GM19438 (cell line): ENCODE measurements around the gene UBR4.
"Not testable (repeated sequence)": the region's sequence is repeated elsewhere in the genome, so short reads cannot be mapped to it uniquely, and the experiment has no call there.

ENCODE experiments used
- ATAC-seq: cut with Tn5 transposase; IDR thresholded peaks from one replicate; pipeline ENCODE4 v1.9.1; 2021; ENCODE audit warnings: low read depth; ENCODE audit not compliant: unreplicated experiment

Gene UBR4

GRCh38 chr1:19220080-19220846, 10.2 kb upstream of the UBR4 start:
- no peak for ATAC-seq

GRCh38 chr1:19219451-19219850, 9.4 kb upstream of the UBR4 start:
- ATAC-seq = no peak

DNA sequence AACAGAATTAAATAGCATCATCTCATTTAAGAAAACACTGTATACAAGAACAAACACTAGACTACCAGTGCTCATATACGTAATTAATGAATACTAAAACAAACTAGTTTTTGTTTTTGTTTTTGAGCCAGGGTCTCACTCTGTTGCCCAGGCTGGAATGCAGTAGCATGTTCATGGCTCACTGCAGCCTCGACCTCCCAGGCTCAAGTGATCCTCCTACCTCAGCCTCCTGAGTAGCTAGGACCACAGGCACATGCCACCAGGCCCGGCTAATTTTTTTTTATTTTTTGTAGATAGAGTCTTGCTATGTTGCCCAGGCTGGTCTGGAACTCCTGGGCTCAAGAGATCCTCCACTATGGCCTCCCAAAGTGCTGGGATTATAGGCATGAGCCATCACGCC, 6.5 kb upstream of the UBR4 start:
- ATAC-seq = not testable (repeated sequence)

DNA sequence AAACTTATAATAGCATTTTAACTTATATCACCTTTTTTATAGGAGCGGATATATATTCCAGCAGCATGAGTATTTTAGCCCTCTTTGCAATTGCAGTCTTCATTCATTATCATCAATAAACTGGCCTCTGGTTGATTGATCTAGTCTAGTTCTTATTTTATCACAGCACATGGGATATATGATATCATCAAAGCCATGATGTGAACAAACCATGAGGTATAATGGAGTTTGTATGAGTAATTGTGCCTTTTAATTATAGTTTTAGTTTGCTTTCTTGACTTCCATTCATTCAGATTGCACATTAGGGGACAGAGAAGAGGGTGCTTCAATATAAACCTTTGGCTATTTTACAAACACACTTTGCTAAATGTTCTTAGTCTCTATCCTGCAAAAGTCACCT, 3.5 kb upstream of the UBR4 start:
- no peak for ATAC-seq

- no peak for ATAC-seq
Observed at GRCh38 chr1:19212167-19212566, 2.1 kb upstream of the UBR4 start.

- ATAC-seq = no peak
Observed at GRCh38 chr1:19210772-19211549, 895 bp upstream of the UBR4 start.

DNA sequence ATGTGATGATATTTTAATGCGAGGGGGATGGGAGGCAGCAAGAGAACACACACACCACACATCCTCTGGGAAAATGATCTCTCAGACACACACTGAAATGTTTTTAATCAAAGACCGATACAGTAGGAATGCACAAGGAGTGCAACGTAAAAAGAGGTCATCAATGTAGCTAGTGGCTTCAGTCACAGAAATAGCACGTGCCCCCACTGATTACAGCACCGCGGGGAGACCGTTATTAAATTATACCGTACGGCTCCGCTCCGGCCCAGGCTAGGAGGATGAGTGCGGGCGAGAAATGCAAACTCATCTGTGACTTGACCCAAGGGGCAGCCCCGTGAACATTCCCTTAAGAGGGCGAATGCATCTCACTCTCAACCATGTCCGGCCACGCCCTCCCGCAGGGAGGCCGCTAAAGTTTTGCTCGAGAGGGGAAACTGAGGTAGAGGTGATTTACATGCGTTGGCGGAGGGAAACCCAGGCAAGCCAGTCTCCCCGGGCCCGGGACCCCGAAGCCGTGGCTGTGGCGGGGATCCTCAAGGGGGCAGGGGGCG, 552 bp downstream of the UBR4 start:
- ATAC-seq = peak; percentile 40

DNA sequence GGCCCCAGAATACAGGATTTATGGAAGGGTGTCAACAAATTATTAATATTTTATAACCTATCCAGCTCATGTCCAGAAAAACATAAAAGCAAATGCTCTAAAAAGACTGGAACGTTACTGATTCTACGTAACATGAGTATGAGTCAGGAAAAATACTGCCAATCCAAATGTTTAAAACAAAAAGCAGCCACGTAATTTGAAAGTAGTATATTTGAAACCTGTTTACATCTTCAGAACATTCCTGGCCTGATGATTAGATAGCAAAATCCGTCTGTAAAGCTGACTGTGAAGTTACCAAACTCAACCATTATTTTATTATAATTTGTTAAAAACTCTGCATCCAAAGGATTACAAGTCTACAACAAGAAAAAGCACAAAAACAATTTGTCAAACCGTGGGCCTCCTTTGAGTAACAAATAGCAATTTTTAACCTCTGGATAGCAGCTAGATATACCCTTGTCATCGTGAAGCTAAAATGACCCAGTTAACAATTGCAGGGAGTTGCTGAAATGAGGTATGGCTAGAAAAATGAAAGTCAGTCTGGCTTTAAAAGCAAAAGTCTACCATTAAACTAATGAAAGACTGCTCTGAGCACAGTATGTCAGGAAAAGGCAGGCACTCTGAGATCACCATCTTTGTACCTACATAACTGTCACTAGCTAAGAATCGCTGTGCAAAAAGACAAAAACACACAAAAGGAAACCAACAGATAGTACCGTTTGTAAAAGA, 1.2 kb downstream of the UBR4 start:
- ATAC-seq = no peak

- no peak for ATAC-seq
Observed at GRCh38 chr1:19206947-19207346, 3.1 kb downstream of the UBR4 start.

GRCh38 chr1:19205845-19206244, 4.2 kb downstream of the UBR4 start:
- no peak for ATAC-seq

DNA sequence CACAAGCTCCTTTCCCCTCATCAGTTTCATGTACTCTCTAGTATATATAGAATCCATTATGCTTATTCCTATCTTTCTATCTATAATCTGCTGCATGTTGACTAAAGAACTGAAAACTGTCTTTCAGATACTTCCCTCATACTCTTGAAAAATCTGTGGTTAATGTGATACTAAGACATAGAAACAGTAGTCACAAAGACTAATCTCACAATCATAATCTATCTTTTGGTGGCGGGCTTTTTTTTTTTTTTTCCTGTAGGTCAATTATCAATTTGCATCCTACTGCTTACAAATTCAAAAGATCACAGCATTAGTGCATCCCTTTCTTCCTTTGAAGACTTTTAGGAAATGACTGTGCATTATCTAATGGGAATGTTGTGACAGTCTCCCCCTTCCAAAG, 4.7 kb downstream of the UBR4 start:
- no peak for ATAC-seq

DNA sequence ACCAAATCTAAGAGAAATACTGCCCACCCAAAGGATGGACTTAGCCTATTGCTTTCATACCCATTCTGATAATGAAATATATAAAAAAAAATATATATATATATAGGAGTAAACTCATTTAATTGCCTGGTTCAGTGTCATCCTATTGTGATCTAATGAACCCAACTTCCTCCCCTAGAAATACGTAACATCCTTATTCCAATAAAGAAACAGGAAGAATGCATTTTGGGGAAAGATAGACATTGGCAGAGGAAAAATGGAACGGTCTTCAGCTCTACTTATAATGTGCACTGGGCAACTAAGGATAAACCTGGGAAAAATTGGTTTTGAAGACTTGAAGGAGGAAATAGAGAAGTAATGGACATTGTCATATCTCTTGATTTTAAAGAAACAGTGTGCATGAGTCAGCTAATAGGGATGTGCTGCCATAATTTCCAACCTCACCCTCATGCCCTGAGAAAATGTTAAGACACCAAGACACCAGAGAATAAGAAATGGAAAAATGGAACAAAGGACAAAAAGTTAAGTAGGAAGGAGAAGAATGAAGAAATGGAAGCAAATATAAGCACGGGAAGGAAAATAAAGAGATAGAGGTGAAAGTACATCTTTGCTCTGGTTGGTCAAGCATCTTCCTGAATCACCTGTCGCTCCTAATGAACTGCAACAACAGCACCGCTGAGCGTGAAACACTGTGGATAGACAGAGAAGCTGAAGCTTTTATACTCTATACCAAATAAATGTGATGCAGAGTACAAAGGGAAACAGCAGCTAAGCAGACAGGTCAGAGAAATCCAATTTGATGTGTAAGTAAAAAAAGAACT, 5.4 kb downstream of the UBR4 start:
- ATAC-seq = no peak

DNA sequence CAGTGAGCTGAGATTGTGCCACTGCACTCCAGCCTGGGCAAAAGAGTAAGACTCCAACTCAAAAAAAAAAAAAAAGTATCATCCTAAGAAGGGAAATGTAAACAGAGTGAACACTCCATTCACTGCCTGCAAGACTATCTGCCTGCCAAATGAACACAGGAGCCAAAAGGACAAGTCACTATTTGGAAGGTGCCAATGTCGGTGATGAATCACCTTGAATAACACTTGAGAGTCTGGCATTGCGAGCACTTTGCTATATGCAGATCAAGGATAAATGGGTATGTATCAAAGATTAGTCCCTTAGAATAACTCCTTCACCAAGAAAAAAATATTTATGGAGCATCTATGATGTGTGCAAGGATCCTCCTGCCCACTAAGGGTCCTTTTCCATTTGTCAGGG, 6.6 kb downstream of the UBR4 start:
- ATAC-seq = no peak

GRCh38 chr1:19202396-19202795, 7.7 kb downstream of the UBR4 start:
- ATAC-seq = no peak

DNA sequence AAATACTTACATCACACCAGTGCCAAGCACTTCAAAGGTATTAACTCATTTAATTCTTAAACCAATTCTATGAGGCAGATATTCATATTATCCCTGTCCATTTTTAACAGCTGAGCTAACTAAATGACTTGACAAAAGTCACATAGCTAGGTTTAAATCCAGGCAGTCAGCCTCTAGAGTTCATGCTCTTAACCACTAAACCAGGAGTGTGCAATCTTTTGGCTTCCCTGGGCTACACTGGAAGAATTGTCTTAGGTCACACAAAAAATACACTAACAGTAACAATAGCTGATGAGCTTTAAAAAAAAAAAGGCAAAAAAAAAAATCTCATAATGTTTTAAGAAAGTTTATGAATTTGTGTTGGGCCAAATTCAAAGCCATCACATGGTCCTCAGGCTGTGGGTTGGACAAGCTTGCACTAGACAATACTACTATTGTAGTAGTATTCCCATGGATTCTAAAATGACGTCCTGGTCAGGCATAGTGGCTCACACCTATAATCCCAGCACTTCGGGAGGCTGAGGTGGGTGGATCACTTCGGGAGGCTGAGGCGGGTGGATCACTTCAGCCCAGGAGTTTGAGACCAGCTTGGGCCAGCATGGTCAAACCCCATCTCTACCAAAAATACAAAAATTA, 10.0 kb downstream of the UBR4 start:
- no peak for ATAC-seq

- ATAC-seq = no peak
Observed at GRCh38 chr1:19199329-19199968, 10.6 kb downstream of the UBR4 start.

- ATAC-seq = no peak
Observed at GRCh38 chr1:19198820-19199219, 11.2 kb downstream of the UBR4 start.

DNA sequence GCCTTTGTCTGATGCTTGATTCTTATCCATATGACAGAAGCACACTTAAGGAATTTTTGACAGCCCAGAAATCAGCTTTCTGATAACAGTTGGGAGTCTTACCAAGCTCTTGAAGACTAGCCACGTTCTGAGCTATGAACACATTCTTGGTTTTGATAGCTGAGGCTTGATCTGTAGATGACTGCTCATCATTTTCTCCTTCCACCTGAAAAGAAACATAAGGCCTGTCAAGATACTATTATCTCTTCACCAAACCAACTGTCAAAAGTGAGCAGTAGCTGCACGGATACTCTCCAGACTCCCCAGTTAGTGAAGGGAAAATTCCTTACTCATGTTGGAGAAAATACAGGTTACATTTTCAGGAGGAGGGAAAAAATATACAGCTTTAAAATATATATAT, 12.2 kb downstream of the UBR4 start:
- no peak for ATAC-seq

DNA sequence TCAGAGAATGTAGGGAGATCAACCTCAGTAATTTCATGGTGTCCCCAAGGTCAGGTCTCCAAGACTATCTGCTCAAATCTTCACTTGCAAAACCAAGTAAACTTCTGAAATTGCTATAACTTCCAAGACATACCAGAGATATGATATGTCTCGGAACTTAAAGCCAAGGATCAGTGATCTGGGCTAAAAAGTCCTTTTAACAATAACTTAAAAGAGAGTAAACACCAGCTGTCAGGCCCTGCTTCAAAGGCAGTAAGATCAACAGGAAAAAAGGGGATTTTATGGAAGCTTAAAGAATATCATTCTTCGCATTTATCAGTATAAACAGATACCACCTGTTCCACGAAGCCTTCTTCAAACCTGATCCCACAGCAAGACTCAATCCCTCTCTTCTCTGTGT, 13.7 kb downstream of the UBR4 start:
- no peak for ATAC-seq
